ENCODE measurements around the gene PPIC.

GRCh38 chr5:123033157-123033671, 3.3 kb downstream of the PPIC start:
- TF ChIP-seq POLR2A (IDR thresholded peaks at IDR 0.05): no peak
- TF ChIP-seq CTCF (IDR thresholded peaks at IDR 0.05): no peak
- TF ChIP-seq EP300 (IDR thresholded peaks at IDR 0.05): no peak
- no peak for TF ChIP-seq POLR2AphosphoS5 (IDR thresholded peaks at IDR 0.05)

Data from upper lobe of left lung (tissue), 4 donors.